Keratinocyte (primary cell): ENCODE results near the gene MLLT10. TPM values are rescaled to one million over a fixed set of nuclear protein-coding genes. Genes with fewer than 3 reads are reported as not detected.

Source experiments
- DNase-seq: peaks from one replicate; pipeline ENCODE4 v3.0.0-alpha.2; 2011; ENCODE audit warnings: low read depth, missing footprints, low spot score
- FAIRE-seq: peaks from 2 replicates; lab custom pipeline; 2011; peaks lifted over from hg19 to GRCh38; lab: Jason Lieb, UNC
- H2AFZ ChIP-seq: 2 replicates; pipeline ENCODE4 v1.6.0; 2012; ENCODE audit warnings: low read length, control low read depth, inconsistent platforms; ENCODE audit not compliant: control insufficient read depth
- H3K27ac ChIP-seq: 2 replicates; pipeline ENCODE4 v1.5.1; 2011; ENCODE audit warnings: low read length; ENCODE audit not compliant: control insufficient read depth, insufficient read depth
- H3K27me3 ChIP-seq: 3 replicates; pipeline ENCODE4 v1.6.0; 2011; ENCODE audit warnings: low read length; ENCODE audit not compliant: control insufficient read depth, insufficient read depth; ENCODE audit errors: extremely low read depth
- H3K36me3 ChIP-seq, 2 experiments: 2 replicates in 1 of 2; 3 replicates in 1 of 2; pipeline ENCODE4 v1.5.1; 2011; ENCODE audit warnings: low read length in 2 of 2, mild to moderate bottlenecking in 1 of 2; ENCODE audit not compliant: control insufficient read depth in 2 of 2, insufficient read depth in 2 of 2; ENCODE audit errors: extremely low read depth in 1 of 2
- H3K4me1 ChIP-seq: 3 replicates; pipeline ENCODE4 v1.5.1; 2011; ENCODE audit warnings: low read length; ENCODE audit not compliant: control insufficient read depth, insufficient read depth; ENCODE audit errors: extremely low read depth
- H3K4me2 ChIP-seq: 3 replicates; pipeline ENCODE4 v1.6.0; 2011; ENCODE audit warnings: low read depth, low read length; ENCODE audit not compliant: control insufficient read depth, insufficient read depth; ENCODE audit errors: extremely low read depth
- H3K4me3 ChIP-seq, 3 experiments: fragments of 200-600 bp in 1 of 3; sonication (generic) in 1 of 3; 2 replicates in 2 of 3; 3 replicates in 1 of 3; pipeline ENCODE4 v1.5.1; 2011 to 2016; ENCODE audit warnings: low read length in 3 of 3, mild to moderate bottlenecking in 3 of 3, control low read depth in 2 of 3, inconsistent platforms in 1 of 3, low read depth in 1 of 3, mixed read lengths in 1 of 3, mixed run types in 1 of 3, moderate library complexity in 1 of 3; ENCODE audit not compliant: control insufficient read depth in 2 of 3, insufficient read depth in 2 of 3; ENCODE audit errors: extremely low read depth in 1 of 3
- H3K79me2 ChIP-seq: 2 replicates; pipeline ENCODE4 v1.6.0; 2012; ENCODE audit warnings: low read length; ENCODE audit not compliant: control insufficient read depth, insufficient read depth
- H3K9ac ChIP-seq: 3 replicates; pipeline ENCODE4 v1.6.0; 2011; ENCODE audit warnings: low read length; ENCODE audit not compliant: control insufficient read depth, insufficient read depth; ENCODE audit errors: extremely low read depth
- H3K9me1 ChIP-seq: 3 replicates; pipeline ENCODE4 v1.6.0; 2011; ENCODE audit warnings: low read length; ENCODE audit not compliant: control insufficient read depth, insufficient read depth; ENCODE audit errors: extremely low read depth
- H3K9me3 ChIP-seq: 2 replicates; pipeline ENCODE4 v1.5.1; 2012; ENCODE audit warnings: low read depth, low read length; ENCODE audit not compliant: control insufficient read depth
- H4K20me1 ChIP-seq: 3 replicates; pipeline ENCODE4 v1.6.0; 2011; ENCODE audit warnings: low read length; ENCODE audit not compliant: control insufficient read depth, insufficient read depth; ENCODE audit errors: extremely low read depth
- EZH2 ChIP-seq: IDR thresholded peaks from one replicate; pipeline ENCODE4 v1.6.1; 2012; ENCODE audit warnings: inconsistent platforms, mild to moderate bottlenecking, low read length, moderate library complexity
- dilution Hi-C: fragments of 300-500 bp; cut with MboI; formaldehyde crosslinking; loops from one replicate; pipeline ENCODE4 v1.7.0; 2020; ENCODE audit warnings: low sequenced_read_pairs; ENCODE audit not compliant: extremely low pct_ligation_motif_present
- polyA plus RNA-seq, 5 experiments: library from polyadenylated mRNA; depleted of rRNA in 3 of 5; stranded (reverse) in 3 of 5; stranded (forward) in 1 of 5; unstranded in 1 of 5; fragments of >200 nt; gene quantifications; 1 replicate in 1 of 5; 2 replicates in 3 of 5; 3 replicates in 1 of 5; pipeline versions ENCODE4 v1.2.1 to v1.2.3, GENCODE V29; 2011 to 2012; ENCODE audit warnings: missing spikeins in 2 of 5, low read depth in 1 of 5, low replicate concordance in 1 of 5
- TF ChIP-seq, protein P1 (sequence below), 3 experiments: IDR thresholded peaks in 1 of 3; conservative IDR thresholded peaks in 1 of 3; optimal IDR thresholded peaks in 1 of 3; 2 replicates in 2 of 3; 3 replicates in 1 of 3; pipeline versions ENCODE3 to v1.5.1; 2011; ENCODE audit warnings: low read length in 3 of 3, mild to moderate bottlenecking in 3 of 3, moderate library complexity in 2 of 3, control low read depth in 1 of 3, inconsistent platforms in 1 of 3; ENCODE audit not compliant: insufficient read depth in 2 of 3; ENCODE audit errors: extremely low read depth in 1 of 3

The MLLT10 gene
- polyA plus RNA-seq, 1 donor (not counting 4 experiments of a cell fraction or from before 2014, with no cell fraction given): 40.2 TPM

- Histone ChIP-seq H3K9me3 (no peaks in the 10 kb centered on the region), H3K27me3 (no peaks in the 10 kb centered on the region), H3K9me1 (no peaks in the 10 kb centered on the region), H3K36me3 (peaks cover 0 to 1% of the 10 kb centered on the region in 2 experiments), H3K79me2 (peaks cover 48% of the 10 kb centered on the region), H3K4me1 (no peaks in the 10 kb centered on the region), H3K9ac (no peak overlapping the region), H2AFZ (no peak overlapping the region), H4K20me1 (no peaks in the 10 kb centered on the region), H3K4me2 (no peak overlapping the region), H3K4me3 (no peak overlapping the region), H3K27ac (no peak overlapping the region)
- dilution Hi-C loops: no loop called here
- TF ChIP-seq EZH2: no peak
- TF ChIP-seq, protein P1, sequence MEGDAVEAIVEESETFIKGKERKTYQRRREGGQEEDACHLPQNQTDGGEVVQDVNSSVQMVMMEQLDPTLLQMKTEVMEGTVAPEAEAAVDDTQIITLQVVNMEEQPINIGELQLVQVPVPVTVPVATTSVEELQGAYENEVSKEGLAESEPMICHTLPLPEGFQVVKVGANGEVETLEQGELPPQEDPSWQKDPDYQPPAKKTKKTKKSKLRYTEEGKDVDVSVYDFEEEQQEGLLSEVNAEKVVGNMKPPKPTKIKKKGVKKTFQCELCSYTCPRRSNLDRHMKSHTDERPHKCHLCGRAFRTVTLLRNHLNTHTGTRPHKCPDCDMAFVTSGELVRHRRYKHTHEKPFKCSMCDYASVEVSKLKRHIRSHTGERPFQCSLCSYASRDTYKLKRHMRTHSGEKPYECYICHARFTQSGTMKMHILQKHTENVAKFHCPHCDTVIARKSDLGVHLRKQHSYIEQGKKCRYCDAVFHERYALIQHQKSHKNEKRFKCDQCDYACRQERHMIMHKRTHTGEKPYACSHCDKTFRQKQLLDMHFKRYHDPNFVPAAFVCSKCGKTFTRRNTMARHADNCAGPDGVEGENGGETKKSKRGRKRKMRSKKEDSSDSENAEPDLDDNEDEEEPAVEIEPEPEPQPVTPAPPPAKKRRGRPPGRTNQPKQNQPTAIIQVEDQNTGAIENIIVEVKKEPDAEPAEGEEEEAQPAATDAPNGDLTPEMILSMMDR (optimal IDR thresholded peaks at IDR 0.05 in 1 of 3, IDR thresholded peaks at IDR 0.05 in 1 of 3, conservative IDR thresholded peaks at IDR 0.05 in 1 of 3; ENCODE audit: extremely low read depth in 1 of 3, insufficient read depth in 2 of 3, low read length in 3 of 3): no peak
- no peak for DNase-seq
- FAIRE-seq: no peak
These were observed 165.5 kb downstream of the MLLT10 start for GRCh38 chr10:21699575-21699974.

GRCh38 chr10:21700474-21700873, 166.4 kb downstream of the MLLT10 start:
- H3K4me1 ChIP-seq: no peaks in the 10 kb centered on the region
- H3K4me3 ChIP-seq: no peak overlapping the region
- DNase-seq (no peak), FAIRE-seq (no peak)
- TF ChIP-seq EZH2: no peak
- TF ChIP-seq, protein P1 (optimal IDR thresholded peaks at IDR 0.05 in 1 of 3, IDR thresholded peaks at IDR 0.05 in 1 of 3, conservative IDR thresholded peaks at IDR 0.05 in 1 of 3; ENCODE audit: extremely low read depth in 1 of 3, insufficient read depth in 2 of 3, low read length in 3 of 3): no peak
- H3K9ac ChIP-seq: no peak overlapping the region
- dilution Hi-C loops: no loop called here
- no peaks in the 10 kb centered on the region for H4K20me1 ChIP-seq
- H3K4me2 ChIP-seq: no peak overlapping the region
- H3K9me3 ChIP-seq: no peaks in the 10 kb centered on the region
- no peak overlapping the region for H3K27ac ChIP-seq
- peaks cover 0 to 1% of the 10 kb centered on the region in 2 experiments for H3K36me3 ChIP-seq
- no peak overlapping the region for H2AFZ ChIP-seq
- H3K79me2 ChIP-seq: peaks cover 53% of the 10 kb centered on the region
- H3K27me3 ChIP-seq: no peaks in the 10 kb centered on the region
- no peaks in the 10 kb centered on the region for H3K9me1 ChIP-seq
